AG04450 (cell line): ENCODE results near the gene UBR4. TPM values are rescaled to one million over a fixed set of nuclear protein-coding genes. Genes with fewer than 3 reads are reported as not detected.

Experiments
- CTCF ChIA-PET: fragments of 300-600, 350-600 bp; formaldehyde crosslinking; extraction: SDS; loops from one replicate; lab custom pipeline; 2022; ENCODE audit warnings: antibody characterized with exemption, inconsistent platforms; lab: Charles Lee
- POLR2A ChIA-PET: fragments of 350-600 bp; formaldehyde crosslinking; extraction: SDS; loops from one replicate; lab custom pipeline; 2021; ENCODE audit warnings: antibody characterized with exemption, inconsistent platforms; lab: Yijun Ruan, JAX
- DNase-seq: peaks from one replicate; pipeline ENCODE4 v3.0.0-alpha.2; 2011; ENCODE audit warnings: low read depth, low spot score
- H3K27ac ChIP-seq: one replicate; pipeline ENCODE4 v1.5.1; 2012; ENCODE audit warnings: low read depth, low read length, control low read depth
- H3K27me3 ChIP-seq: one replicate; pipeline ENCODE4 v1.6.0; 2012; ENCODE audit warnings: low read length; ENCODE audit not compliant: control insufficient read depth, insufficient read depth
- H3K4me3 ChIP-seq: 2 replicates; pipeline ENCODE4 v1.5.1; 2011; ENCODE audit warnings: mild to moderate bottlenecking, low read depth, low read length, control low read depth
- H3K9me3 ChIP-seq: 2 replicates; pipeline ENCODE4 v1.5.1; 2012; ENCODE audit warnings: low read length; ENCODE audit not compliant: control insufficient read depth, insufficient read depth
- CTCF ChIP-seq: IDR thresholded peaks from 2 replicates; pipeline ENCODE4 v1.5.1; 2011; ENCODE audit warnings: low read depth, low read length, control low read depth, inconsistent platforms
- polyA plus RNA-seq: library from polyadenylated mRNA; depleted of rRNA; stranded (reverse); fragments of >200 nt; gene quantifications from 2 replicates; pipeline ENCODE4 v1.2.3, GENCODE V29; 2011

Gene UBR4
- polyA plus RNA-seq, 1 experiment = 91.9 TPM

- ChIA-PET CTCF (interaction anchor here (0.8 to 1.9 kb wide), 2 partner anchors 15 to 77 kb away, joined by 3 to 4 read pairs; no protein-coding TSS in a partner anchor), POLR2A (no interaction called here)
- no peak for DNase-seq
- H3K4me3 ChIP-seq = no peak overlapping the region
- H3K27me3 ChIP-seq = no peaks in the 10 kb centered on the region
- H3K9me3 ChIP-seq = no peaks in the 10 kb centered on the region
- H3K27ac ChIP-seq = peak overlapping the region; percentile 39
- no peak for TF ChIP-seq CTCF
Measured at GRCh38 chr1:19164274-19165015, 45.6 kb downstream of the UBR4 start.

DNA sequence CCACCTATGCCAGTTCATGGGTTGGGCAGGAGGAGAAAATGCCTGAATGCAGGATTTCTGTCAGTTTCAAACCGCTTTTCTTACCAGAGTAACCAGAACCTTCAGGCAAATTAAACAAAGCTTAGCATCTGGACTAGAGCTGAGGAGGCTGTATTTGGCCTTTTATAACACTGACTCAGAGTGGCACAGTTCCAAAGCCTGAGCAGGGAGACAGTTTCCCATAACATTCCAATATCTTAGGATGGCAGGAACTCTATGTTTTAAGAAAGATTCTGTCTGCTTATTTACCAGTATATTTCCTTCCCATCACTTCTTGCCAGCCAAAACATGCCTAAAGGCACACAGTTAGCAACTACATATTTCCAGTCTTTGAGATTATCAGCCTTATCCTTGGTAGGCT is 46.8 kb downstream of the UBR4 start:
- peak; percentile 86 for DNase-seq
- ChIA-PET POLR2A (interaction anchor here (1.0 kb wide), 1 partner anchor 69 kb away, joined by 3 read pairs; no protein-coding TSS in a partner anchor), CTCF (interaction anchor here (0.6 to 3.4 kb wide), 5 partner anchors 10 to 241 kb away, joined by 3 to 13 read pairs (median 3); no protein-coding TSS in a partner anchor)
- no peak for TF ChIP-seq CTCF
- no peak overlapping the region for H3K4me3 ChIP-seq
- no peaks in the 10 kb centered on the region for H3K9me3 ChIP-seq
- no peaks in the 10 kb centered on the region for H3K27me3 ChIP-seq
- H3K27ac ChIP-seq = peak overlapping the region; percentile 11

GRCh38 chr1:19160831-19161230 is 49.2 kb downstream of the UBR4 start:
- Histone ChIP-seq H3K4me3 (no peak overlapping the region), H3K27me3 (no peaks in the 10 kb centered on the region), H3K9me3 (no peaks in the 10 kb centered on the region), H3K27ac (no peak overlapping the region)
- TF ChIP-seq CTCF = no peak
- CTCF ChIA-PET = interaction anchor here (1.2 to 3.4 kb wide), 2 partner anchors 81 to 248 kb away, joined by 3 to 13 read pairs; no protein-coding TSS in a partner anchor
- DNase-seq = no peak
- POLR2A ChIA-PET = interaction anchor here (0.7 kb wide), 1 partner anchor 52 kb away, joined by 4 read pairs; no protein-coding TSS in a partner anchor

GRCh38 chr1:19157653-19158052 is 52.4 kb downstream of the UBR4 start:
- Histone ChIP-seq H3K4me3 (no peak overlapping the region), H3K27me3 (no peaks in the 10 kb centered on the region), H3K9me3 (no peaks in the 10 kb centered on the region), H3K27ac (no peak overlapping the region)
- DNase-seq = no peak
- POLR2A ChIA-PET = no interaction called here
- no peak for TF ChIP-seq CTCF
- CTCF ChIA-PET = no interaction called here

DNA sequence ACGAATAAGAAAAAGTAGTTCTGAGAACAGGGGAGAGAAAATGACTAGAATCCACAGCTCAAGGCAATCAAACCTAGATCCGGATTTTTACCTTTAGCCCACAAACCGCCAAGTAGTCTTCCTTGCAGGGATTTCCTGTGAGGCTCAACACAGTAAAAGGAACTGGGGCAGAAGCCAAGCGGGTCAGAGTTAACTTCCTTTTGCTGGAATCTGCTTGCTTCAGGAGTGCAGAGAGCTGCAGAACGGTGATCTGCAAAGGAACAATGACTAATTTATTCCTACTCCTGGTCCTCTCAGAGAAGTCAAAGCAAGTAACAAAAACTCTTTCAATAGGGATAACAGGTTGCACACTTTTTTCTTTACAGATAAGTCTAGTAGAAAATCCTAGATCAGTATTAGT is 53.4 kb downstream of the UBR4 start:
- TF ChIP-seq CTCF = no peak
- H3K27me3 ChIP-seq = no peaks in the 10 kb centered on the region
- CTCF ChIA-PET = interaction anchor here (1.0 to 1.3 kb wide), 2 partner anchors 26 to 44 kb away, joined by 3 read pairs; no protein-coding TSS in a partner anchor
- H3K9me3 ChIP-seq = no peaks in the 10 kb centered on the region
- no peak overlapping the region for H3K27ac ChIP-seq
- no peak overlapping the region for H3K4me3 ChIP-seq
- DNase-seq = no peak
- POLR2A ChIA-PET = no interaction called here
